ENCODE results near the gene PCBP3. TPM values are rescaled to one million over a fixed set of nuclear protein-coding genes. Genes with fewer than 3 reads are reported as not detected.

Gene PCBP3
- total RNA-seq, 1 donor from 2014 or later = 11.8 TPM

- Mint-ChIP-seq H3K27me3 (ENCODE audit: low read depth) (no peaks in the 10 kb centered on the region), H3K4me1 (ENCODE audit: low read depth) (no peaks in the 10 kb centered on the region), H3K9me3 (ENCODE audit: low read depth) (no peaks in the 10 kb centered on the region), H3K4me3 (ENCODE audit: unreplicated experiment) (no peak overlapping the region), H3K36me3 (ENCODE audit: low read depth) (no peaks in the 10 kb centered on the region), H3K27ac (ENCODE audit: unreplicated experiment) (no peak overlapping the region)
- DNase-seq (ENCODE audit: low spot score) = no peak
- TF ChIP-seq CTCF (IDR thresholded peaks at IDR 0.05) = no peak
Measured at GRCh38 chr21:45943630-45944540, 300.4 kb downstream of the PCBP3 start.

GRCh38 chr21:45944601-45945000 lies 301.1 kb downstream of the PCBP3 start:
- no peak for DNase-seq (ENCODE audit: low spot score)
- H3K4me3 Mint-ChIP-seq (ENCODE audit: unreplicated experiment) = no peak overlapping the region
- H3K9me3 Mint-ChIP-seq (ENCODE audit: low read depth) = no peaks in the 10 kb centered on the region
- H3K27ac Mint-ChIP-seq (ENCODE audit: unreplicated experiment) = no peak overlapping the region
- H3K27me3 Mint-ChIP-seq (ENCODE audit: low read depth) = no peaks in the 10 kb centered on the region
- no peaks in the 10 kb centered on the region for H3K36me3 Mint-ChIP-seq (ENCODE audit: low read depth)
- no peak for TF ChIP-seq CTCF (IDR thresholded peaks at IDR 0.05)
- peaks cover 4% of the 10 kb centered on the region for H3K4me1 Mint-ChIP-seq (ENCODE audit: low read depth)

- H3K4me3 Mint-ChIP-seq (ENCODE audit: unreplicated experiment) = no peak overlapping the region
- DNase-seq (ENCODE audit: low spot score) = no peak
- peaks cover 10% of the 10 kb centered on the region for H3K4me1 Mint-ChIP-seq (ENCODE audit: low read depth)
- no peak overlapping the region for H3K27ac Mint-ChIP-seq (ENCODE audit: unreplicated experiment)
- no peak for TF ChIP-seq CTCF (IDR thresholded peaks at IDR 0.05)
- H3K27me3 Mint-ChIP-seq (ENCODE audit: low read depth) = no peaks in the 10 kb centered on the region
- H3K36me3 Mint-ChIP-seq (ENCODE audit: low read depth) = no peaks in the 10 kb centered on the region
- no peaks in the 10 kb centered on the region for H3K9me3 Mint-ChIP-seq (ENCODE audit: low read depth)
Measured at GRCh38 chr21:45945066-45945867, 301.7 kb downstream of the PCBP3 start.

GRCh38 chr21:45945868-45946210 lies 302.3 kb downstream of the PCBP3 start:
- TF ChIP-seq CTCF (IDR thresholded peaks at IDR 0.05) = no peak
- Mint-ChIP-seq H3K27me3 (ENCODE audit: low read depth) (no peaks in the 10 kb centered on the region), H3K9me3 (ENCODE audit: low read depth) (no peaks in the 10 kb centered on the region), H3K4me3 (ENCODE audit: unreplicated experiment) (no peak overlapping the region), H3K36me3 (ENCODE audit: low read depth) (no peaks in the 10 kb centered on the region), H3K27ac (ENCODE audit: unreplicated experiment) (no peak overlapping the region), H3K4me1 (ENCODE audit: low read depth) (peaks cover 16% of the 10 kb centered on the region)
- DNase-seq (ENCODE audit: low spot score) = no peak

- Mint-ChIP-seq H3K27ac (ENCODE audit: unreplicated experiment) (no peak overlapping the region), H3K4me3 (ENCODE audit: unreplicated experiment) (no peak overlapping the region), H3K9me3 (ENCODE audit: low read depth) (no peaks in the 10 kb centered on the region), H3K27me3 (ENCODE audit: low read depth) (no peaks in the 10 kb centered on the region), H3K4me1 (ENCODE audit: low read depth) (peaks cover 21% of the 10 kb centered on the region), H3K36me3 (ENCODE audit: low read depth) (no peaks in the 10 kb centered on the region)
- no peak for TF ChIP-seq CTCF (IDR thresholded peaks at IDR 0.05)
- DNase-seq (ENCODE audit: low spot score) = no peak
Measured at GRCh38 chr21:45947296-45947695, 303.8 kb downstream of the PCBP3 start.

Measured in chondrocyte (in vitro differentiated cells).